Activated CD4-positive, alpha-beta T cell treated with anti-CD3 and anti-CD28 coated beads, Interleukin-2, amount 50 U/mL, for 16 hours (primary cell): Measurements from ENCODE around the gene MRE11.
"Not testable (repeated sequence)": the region's sequence is repeated elsewhere in the genome, so short reads cannot be mapped to it uniquely, and the experiment has no call there.

Source experiments
- DNase-seq: peaks from one replicate; pipeline ENCODE4 v3.0.0-alpha.2; 2020

Gene MRE11

DNA sequence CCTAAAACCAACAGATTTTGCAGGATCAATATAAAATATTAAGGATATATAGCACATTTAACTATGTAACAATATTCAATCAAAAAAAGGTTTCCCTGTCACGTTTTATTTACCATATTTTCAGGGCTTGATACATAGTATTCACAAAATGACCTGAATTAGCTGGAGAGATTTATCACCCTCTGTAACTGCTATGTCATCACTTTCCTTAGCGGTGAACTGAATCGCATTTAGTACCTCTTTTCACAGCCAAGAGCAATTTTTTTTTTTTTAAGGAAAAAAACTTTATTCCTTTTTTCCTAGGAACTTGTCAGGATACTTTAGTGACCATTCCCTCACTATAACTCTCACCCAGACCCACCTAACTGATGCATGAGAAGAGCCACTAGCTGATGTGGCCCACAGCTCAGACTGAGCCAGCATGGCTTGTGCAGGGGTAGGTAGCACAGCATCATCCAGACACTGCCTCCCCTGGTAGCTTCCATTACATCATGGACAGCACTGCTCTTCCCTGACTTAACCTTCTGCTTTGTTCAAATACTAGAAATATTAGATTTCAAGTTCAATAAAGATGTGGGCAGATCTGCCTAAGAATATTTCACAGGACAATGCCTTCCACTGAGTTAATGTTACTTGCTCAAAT, 75.4 kb downstream of the MRE11 start:
- no peak for DNase-seq

DNA sequence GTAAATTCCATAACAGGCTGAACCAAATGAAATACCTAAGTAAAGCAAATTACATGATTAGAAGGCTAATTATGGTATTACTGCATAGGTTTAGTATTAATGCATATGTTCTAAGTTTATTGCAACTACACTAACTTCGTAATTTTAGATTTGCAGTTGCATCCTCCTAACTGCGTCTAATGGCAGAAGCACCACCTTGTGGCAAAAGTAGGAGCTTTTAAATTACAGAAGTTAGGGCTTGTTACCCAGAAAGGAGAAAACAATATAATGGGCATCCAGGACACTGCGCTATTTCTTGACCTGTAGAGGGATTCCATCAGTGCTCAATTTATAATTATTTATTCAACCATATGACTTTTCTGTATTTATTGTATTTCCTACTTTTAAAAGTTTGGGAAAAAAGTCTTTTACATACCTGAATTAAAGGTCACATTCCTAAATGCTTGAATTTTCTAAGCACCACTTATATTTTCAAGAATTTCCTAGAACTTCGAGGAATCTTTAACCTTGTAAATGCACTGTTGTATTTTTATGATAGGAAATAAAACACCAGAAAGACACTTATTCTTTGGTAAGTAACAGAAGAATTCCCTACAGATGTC, 76.2 kb downstream of the MRE11 start:
- DNase-seq: no peak

DNA sequence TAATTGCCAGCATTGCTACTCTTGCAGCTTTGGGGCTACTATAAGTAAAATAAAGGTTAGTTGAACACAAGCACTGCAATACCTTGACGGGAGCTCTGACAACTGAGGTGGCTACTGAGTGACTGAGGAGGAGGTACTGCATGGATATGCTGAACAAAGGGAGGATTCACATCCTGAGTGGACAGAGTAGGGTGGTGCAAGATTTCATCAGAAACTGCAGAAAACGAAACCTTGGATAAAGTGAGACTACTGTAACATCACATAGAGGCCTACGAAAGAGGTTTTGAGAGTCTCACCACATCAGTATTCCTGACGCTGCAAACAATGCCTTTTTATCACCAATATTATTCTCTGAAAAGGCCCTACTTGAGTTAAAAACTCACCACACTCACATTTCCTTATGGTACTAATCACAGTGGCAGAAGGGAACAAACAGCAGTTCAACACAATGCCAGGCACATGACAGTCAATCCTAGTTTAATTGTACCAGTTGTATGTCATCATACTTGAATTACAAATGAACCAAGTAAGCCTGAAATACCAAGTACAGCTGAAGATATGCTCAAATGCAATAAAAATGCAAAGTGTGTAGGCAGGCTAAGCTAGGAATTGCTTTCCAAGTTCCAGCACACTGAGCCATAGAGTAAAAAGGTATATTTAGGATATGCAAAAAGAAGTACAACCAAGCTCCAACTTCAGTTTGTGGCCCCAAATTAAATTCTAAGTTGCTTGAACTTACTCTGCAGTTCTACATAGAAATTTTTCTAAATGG, 88.4 kb downstream of the MRE11 start:
- no peak for DNase-seq

- no peak for DNase-seq
Observed at GRCh38 chr11:94402355-94402754, 91.3 kb downstream of the MRE11 start.

DNA sequence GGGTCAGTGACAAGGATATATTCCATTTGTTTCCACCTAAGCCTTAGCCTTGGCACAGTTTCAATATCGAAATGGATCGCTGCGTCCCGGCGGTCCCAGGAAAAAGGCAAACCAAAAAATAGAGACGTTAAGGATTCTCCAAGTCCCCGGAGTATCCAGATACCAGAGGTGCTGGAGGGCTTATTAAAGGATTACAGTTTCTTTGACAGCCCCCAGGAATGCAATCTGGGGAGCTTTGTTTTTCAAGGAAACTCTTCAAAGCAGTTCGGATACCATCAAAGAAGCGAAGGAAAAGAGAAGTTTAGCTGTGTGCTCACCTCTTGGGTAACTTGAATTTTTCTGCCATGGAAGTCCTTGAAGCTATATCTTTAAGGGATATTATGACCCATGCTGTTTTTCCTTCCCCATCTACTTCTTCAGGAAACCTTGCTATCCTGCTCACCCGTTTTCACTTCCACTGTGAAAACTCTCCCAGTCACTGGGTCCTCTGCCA, 91.8 kb downstream of the MRE11 start:
- no peak for DNase-seq

DNA sequence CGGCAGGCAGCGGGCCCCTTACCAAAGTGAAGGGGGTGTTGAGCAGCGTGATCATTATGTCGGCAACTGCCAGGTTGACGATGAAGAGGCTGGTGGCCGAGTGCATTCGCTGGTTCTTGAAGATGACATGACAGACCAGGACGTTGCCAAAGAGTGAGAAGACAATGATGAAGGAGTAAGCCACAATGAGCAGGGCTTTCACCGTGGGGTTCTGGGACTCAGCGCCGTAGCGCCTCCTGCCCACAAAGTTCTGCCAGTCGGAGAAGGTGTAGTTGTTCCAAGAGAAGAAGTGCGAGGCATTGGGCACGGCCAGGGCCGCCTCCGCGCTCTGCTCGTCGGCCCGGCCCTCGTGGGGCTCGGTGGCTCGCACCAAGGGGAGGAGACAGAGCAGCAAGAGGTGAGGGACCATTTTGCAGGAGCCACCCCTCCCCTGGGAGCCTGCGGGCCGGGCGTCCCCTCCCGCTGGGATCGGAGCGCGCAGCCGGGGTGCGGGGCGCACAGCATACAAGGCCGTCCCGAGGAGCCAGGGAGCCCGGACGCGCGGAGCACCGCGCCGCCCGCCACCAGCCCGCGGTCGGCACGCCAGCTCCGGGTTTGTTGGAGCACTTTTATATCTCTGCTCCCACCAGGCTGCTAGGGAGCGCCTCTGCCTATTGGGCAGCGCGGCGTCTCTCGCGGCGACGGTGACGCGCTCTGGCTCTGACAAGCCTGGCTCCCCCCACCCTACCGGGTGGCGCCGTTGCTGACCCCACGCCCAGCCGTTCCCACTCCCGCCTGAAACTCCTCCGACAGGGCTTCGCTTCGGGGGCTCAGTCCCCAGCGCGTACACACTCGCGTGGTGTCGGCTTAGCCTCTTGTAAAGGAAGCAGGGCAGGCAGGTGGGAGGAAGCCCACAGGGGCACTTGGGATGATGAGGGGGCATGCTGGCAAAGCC, 92.5 kb downstream of the MRE11 start, which contains the start of gene GPR83:
Gene GPR83 (minus strand): TSS at position 581 of the 934 bp plus-strand sequence. CDS start 172 bp downstream, at position 409.
- DNase-seq: no peak

GRCh38 chr11:94400457-94400838, 93.2 kb downstream of the MRE11 start:
- DNase-seq: no peak

- DNase-seq: no peak
Observed at GRCh38 chr11:94400050-94400449, 93.6 kb downstream of the MRE11 start.

DNA sequence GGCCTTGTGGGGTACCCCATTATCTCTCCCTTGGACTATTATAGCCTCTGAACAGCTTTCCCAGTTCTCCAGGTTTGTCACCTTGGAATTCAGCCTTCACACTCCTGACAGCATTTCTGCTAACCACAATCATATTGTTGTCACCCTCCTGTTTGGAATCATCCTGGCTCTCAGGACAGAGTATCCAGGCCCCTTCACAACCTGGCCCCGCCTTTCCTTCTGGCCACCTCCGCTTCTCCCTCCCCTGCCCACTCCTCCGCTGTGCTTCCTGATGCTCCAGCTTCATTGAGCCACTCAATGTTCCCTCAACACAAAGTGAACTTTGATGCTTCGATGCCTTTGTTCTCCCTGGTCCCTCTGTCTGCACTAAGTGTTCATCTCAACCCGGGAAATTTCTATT, 95.5 kb downstream of the MRE11 start:
- DNase-seq: no peak

- no peak for DNase-seq
Observed at GRCh38 chr11:94396282-94396681, 97.4 kb downstream of the MRE11 start.

DNA sequence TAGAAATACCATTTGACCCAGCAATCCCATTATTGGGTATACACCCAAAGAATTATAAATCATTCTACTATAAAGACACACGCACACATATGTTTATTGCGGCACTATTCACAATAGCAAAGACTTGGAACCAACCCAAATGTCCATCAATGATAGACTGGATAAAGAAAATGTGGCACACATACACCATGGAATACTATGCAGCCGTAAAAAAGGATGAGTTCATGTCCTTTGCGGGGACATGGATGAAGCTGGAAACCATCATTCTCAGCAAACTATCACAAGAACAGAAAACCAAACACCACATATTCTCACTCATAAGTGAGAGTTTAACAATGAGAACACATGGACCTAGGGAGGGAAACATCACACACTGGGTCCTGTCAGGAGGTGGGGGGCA, 101.7 kb downstream of the MRE11 start:
- DNase-seq: not testable (repeated sequence)

DNA sequence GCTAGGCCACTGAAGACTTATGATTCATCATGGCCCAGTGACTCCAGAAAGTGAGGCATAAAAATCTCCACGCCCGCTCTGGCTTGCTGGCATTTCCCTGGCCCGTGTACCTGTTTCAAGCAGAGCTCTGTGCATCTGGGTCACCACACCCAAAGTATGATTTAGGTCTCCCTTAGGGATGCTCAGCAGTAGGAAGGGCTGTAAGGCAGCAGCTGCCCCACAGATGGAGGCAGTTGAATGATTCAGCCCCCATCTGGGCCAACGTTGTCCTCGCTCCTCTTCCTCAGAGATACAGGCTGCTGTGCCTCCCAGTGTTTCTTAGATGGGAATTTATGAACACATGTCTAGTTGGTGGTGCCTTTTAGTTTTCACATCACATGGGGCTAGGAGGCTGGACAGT, 114.0 kb downstream of the MRE11 start:
- DNase-seq: no peak

DNA sequence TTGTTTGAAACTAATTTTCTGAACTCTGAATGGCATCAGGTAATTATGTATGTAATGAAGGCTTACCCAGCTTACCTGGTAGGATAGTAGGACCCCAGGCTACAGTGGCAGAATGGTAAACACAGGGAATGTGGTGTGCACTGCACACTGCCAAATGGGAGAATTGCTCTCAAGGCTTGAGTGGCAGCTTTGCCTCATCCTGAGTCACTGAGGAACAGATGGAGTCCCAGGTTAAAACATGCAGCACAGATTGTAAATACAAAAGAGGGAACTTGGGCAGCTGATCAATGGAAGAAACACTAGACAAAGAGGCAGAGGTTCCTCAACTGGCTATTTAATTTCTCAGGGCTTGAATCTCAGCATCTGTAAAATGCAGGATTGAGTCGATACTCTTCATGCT, 116.8 kb downstream of the MRE11 start:
- no peak for DNase-seq

DNA sequence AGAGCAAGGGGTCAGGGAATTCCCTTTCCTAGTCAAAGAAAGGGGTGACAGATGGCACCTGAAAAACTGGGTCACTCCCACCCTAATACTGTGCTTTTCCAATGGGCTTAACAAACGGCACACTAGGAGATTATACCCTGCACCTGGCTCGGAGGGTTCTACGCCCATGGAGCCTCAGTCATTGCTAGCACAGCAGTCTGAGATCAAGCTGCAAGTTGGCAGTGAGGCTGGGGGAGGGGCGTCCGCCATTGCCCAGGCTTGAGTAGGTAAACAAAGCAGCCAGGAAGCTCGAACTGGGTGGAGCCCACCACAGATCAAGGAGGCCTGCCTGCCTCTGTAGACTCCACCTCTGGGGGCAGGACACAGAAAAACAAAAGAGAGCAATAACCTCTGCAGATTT, 123.1 kb downstream of the MRE11 start:
- not testable (repeated sequence) for DNase-seq
